Activated B cell treated with CpG ODN at 0.5 μM for 24 hours (primary cell): ENCODE results near the gene RALGAPA2. TPM values are rescaled to one million over a fixed set of nuclear protein-coding genes. Genes with fewer than 3 reads are reported as not detected.

Experiments used
- ATAC-seq: fragments of 200-7000 bp; cut with Tn5 transposase; one replicate; pipeline ENCODE4 v1.10.0; 2021; ENCODE audit warnings: low read depth, mild to moderate bottlenecking, moderate library complexity
- CTCF ChIA-PET: fragments of 350-600 bp; sonication (Branson Sonifier 250); formaldehyde crosslinking; loops from one replicate; lab custom pipeline; 2021; ENCODE audit warnings: antibody characterized with exemption; lab: Charles Lee
- POLR2A ChIA-PET: fragments of 350-600 bp; sonication (Branson Sonifier 250); formaldehyde crosslinking; loops from one replicate; lab custom pipeline; 2021; ENCODE audit warnings: antibody characterized with exemption; lab: Charles Lee
- DNase-seq: peaks from one replicate; pipeline ENCODE4 v3.0.0; 2022
- H3K27ac Mint-ChIP-seq: one replicate; pipeline ENCODE4 v1.8.0; 2020; ENCODE audit warnings: mixed read lengths
- H3K27me3 Mint-ChIP-seq: one replicate; pipeline ENCODE4 v1.8.0; 2021; ENCODE audit warnings: mixed read lengths
- H3K36me3 Mint-ChIP-seq: one replicate; pipeline ENCODE4 v1.8.0; 2021; ENCODE audit warnings: low read depth, mixed read lengths
- H3K4me1 Mint-ChIP-seq: one replicate; pipeline ENCODE4 v1.8.0; 2021; ENCODE audit warnings: mixed read lengths
- H3K4me3 Mint-ChIP-seq: one replicate; pipeline ENCODE4 v1.8.0; 2020; ENCODE audit warnings: mild to moderate bottlenecking, mixed read lengths
- H3K9me3 Mint-ChIP-seq: one replicate; pipeline ENCODE4 v1.8.0; 2020; ENCODE audit warnings: mixed read lengths
- CTCF ChIP-seq: fragments of 200-600 bp; IDR thresholded peaks from one replicate; pipeline ENCODE4 v1.8.0; 2022; ENCODE audit warnings: antibody characterized with exemption, mild to moderate bottlenecking
- intact Hi-C: fragments of 100-400 bp; cut with micrococcal nuclease; formaldehyde crosslinking; loops from one replicate; pipeline ENCODE4 v1.15.1; 2024
- total RNA-seq: library from RNA; stranded (reverse); gene quantifications from 2 replicates; pipeline ENCODE4 v1.2.3, GENCODE V29; 2022

Gene RALGAPA2
- total RNA-seq, 1 donor from 2014 or later: 19.2 TPM

- DNase-seq (no peak), ATAC-seq (no peak)
- Mint-ChIP-seq H3K27ac (no peak overlapping the region), H3K27me3 (peaks cover 2% of the 10 kb centered on the region), H3K4me1 (peaks cover 22% of the 10 kb centered on the region), H3K4me3 (no peak overlapping the region), H3K9me3 (no peaks in the 10 kb centered on the region), H3K36me3 (no peaks in the 10 kb centered on the region)
- intact Hi-C loops: no loop called here
- TF ChIP-seq CTCF: no peak
- ChIA-PET POLR2A (no interaction called here), CTCF (no interaction called here)
These were observed 21.5 kb upstream of the RALGAPA2 start for GRCh38 chr20:20733943-20734342.

- H3K9me3 Mint-ChIP-seq: no peaks in the 10 kb centered on the region
- POLR2A ChIA-PET: no interaction called here
- TF ChIP-seq CTCF: no peak
These were observed 20.2 kb upstream of the RALGAPA2 start for GRCh38 chr20:20732641-20733040.

GRCh38 chr20:20731945-20732296 is 19.5 kb upstream of the RALGAPA2 start:
- intact Hi-C loops: no loop called here
- Mint-ChIP-seq H3K4me3 (no peak overlapping the region), H3K36me3 (no peaks in the 10 kb centered on the region), H3K4me1 (peaks cover 17% of the 10 kb centered on the region), H3K27me3 (peaks cover 8% of the 10 kb centered on the region), H3K27ac (no peak overlapping the region), H3K9me3 (no peaks in the 10 kb centered on the region)
- POLR2A ChIA-PET: no interaction called here
- TF ChIP-seq CTCF: no peak
- DNase-seq: no peak
- CTCF ChIA-PET: no interaction called here
- ATAC-seq: no peak

More at GRCh38 chr20:20732641-20733040, 20.2 kb upstream of the RALGAPA2 start:
- peaks cover 22% of the 10 kb centered on the region for H3K4me1 Mint-ChIP-seq
- DNase-seq (no peak), ATAC-seq (no peak)
- CTCF ChIA-PET: no interaction called here
- H3K4me3 Mint-ChIP-seq: no peak overlapping the region
- H3K36me3 Mint-ChIP-seq: no peaks in the 10 kb centered on the region
- intact Hi-C loops: no loop called here
- H3K27ac Mint-ChIP-seq: no peak overlapping the region
- peaks cover 8% of the 10 kb centered on the region for H3K27me3 Mint-ChIP-seq

- POLR2A ChIA-PET: no interaction called here
- Mint-ChIP-seq H3K27me3 (peaks cover 6% of the 10 kb centered on the region), H3K4me1 (peaks cover 12% of the 10 kb centered on the region), H3K27ac (no peak overlapping the region), H3K36me3 (no peaks in the 10 kb centered on the region), H3K9me3 (no peaks in the 10 kb centered on the region), H3K4me3 (no peak overlapping the region)
- intact Hi-C loops: no loop called here
- no peak for DNase-seq
- CTCF ChIA-PET: no interaction called here
- ATAC-seq: no peak
- no peak for TF ChIP-seq CTCF
These were observed 18.8 kb upstream of the RALGAPA2 start for GRCh38 chr20:20731000-20731944.

GRCh38 chr20:20729563-20729962 is 17.1 kb upstream of the RALGAPA2 start:
- no peak overlapping the region for H3K27ac Mint-ChIP-seq
- H3K4me3 Mint-ChIP-seq: no peak overlapping the region
- ATAC-seq (no peak), DNase-seq (no peak)
- peaks cover 9% of the 10 kb centered on the region for H3K4me1 Mint-ChIP-seq
- H3K36me3 Mint-ChIP-seq: no peaks in the 10 kb centered on the region
- TF ChIP-seq CTCF: no peak
- peaks cover 6% of the 10 kb centered on the region for H3K27me3 Mint-ChIP-seq
- no peaks in the 10 kb centered on the region for H3K9me3 Mint-ChIP-seq
- intact Hi-C loops: no loop called here
- POLR2A ChIA-PET: no interaction called here
- CTCF ChIA-PET: no interaction called here
